GM18505 (cell line): ENCODE measurements around the gene POPDC3.

Experiments
- ATAC-seq: cut with Tn5 transposase; IDR thresholded peaks from one replicate; pipeline ENCODE4 v1.9.1; 2021; ENCODE audit not compliant: unreplicated experiment
- POLR2A ChIP-seq: IDR thresholded peaks from 4 replicates; pipeline ENCODE4 v1.6.1; 2011; ENCODE audit warnings: borderline replicate concordance; ENCODE audit not compliant: insufficient read depth, insufficient read length; ENCODE audit errors: extremely low read depth

POPDC3 gene

DNA sequence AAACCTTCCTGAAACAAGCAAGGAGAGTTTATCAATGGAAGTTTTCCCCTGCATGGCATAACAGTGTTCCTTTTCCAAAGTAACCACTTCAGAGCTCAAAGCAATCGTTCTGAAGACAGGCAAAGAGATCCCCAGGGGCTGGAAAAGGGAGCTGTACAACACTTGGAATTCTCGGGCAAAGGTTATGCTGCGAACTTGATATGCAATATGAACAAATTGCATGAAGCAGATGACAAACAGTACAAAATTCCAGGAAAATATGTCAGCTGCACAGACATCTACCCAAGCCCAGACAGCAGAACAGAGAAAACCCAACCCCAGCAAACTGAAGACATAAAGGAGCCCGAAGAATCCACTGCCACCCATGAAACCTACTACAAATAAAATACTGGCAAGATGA lies 18.4 kb downstream of the POPDC3 start:
- no peak for TF ChIP-seq POLR2A
- no peak for ATAC-seq

DNA sequence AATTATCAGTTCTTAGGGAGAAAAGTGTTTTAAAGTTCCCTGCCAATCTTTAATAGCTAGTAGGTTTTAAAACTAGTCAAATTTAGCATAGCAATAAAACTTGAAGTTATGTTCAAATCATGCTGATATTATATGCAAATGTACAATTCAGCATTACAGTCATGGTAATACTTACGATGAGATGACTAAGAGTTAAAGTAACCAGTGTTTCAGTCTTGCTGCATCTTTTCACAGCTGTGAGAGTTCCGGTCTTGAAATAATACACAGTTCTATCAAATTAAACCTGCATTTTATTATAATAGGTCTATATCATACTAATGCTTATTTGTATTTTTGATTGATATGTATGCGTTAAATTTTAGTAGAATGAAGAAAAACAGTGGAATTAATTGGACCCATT lies 26.1 kb downstream of the POPDC3 start:
- no peak for TF ChIP-seq POLR2A
- ATAC-seq: no peak

GRCh38 chr6:105152880-105153279 lies 26.9 kb downstream of the POPDC3 start:
- no peak for ATAC-seq
- TF ChIP-seq POLR2A: no peak

DNA sequence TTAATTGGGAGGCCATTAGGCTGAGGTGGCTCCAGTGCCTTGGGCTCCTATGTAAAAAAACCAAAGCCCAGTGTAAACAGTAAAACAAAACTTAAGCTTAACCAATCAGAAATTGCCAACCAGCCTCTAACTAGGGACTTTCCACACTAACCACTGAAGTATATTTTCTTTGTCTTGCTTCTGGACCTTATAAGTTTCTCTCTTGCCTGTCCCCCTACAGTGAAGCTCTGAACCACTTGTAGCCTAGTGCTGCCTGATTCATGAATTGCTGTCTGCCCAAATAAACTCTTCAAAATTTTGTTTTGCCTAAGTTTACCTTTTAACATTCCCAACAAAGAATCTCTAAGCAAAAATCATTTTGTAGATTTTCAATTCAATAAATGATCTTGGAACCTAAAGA lies 28.2 kb downstream of the POPDC3 start:
- no peak for ATAC-seq
- no peak for TF ChIP-seq POLR2A

DNA sequence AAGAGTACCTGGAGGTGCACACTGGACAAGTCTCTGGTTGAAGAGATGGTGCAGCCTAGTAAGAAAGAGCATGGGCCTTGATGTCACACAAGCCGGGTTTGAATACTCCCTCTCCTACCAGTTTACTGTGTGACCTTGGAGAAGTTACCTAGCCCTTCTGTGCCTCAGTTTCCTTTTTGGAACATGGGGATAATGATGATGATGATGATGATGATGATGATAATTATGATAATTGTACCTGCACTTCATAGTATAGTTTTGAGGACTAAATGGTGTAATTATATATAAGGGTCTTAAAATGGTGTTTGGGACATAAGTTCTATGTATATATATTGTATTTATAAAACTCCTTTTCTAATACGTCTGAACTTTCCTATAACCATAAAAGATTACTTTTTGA lies 41.7 kb downstream of the POPDC3 start:
- ATAC-seq: no peak

GRCh38 chr6:105137388-105137787 lies 42.4 kb downstream of the POPDC3 start:
- no peak for ATAC-seq
- no peak for TF ChIP-seq POLR2A

More for the DNA sequence above, 41.7 kb downstream of the POPDC3 start:
- TF ChIP-seq POLR2A: no peak

GRCh38 chr6:105136431-105137350 lies 43.1 kb downstream of the POPDC3 start:
- ATAC-seq: peak; percentile 64
- TF ChIP-seq POLR2A: no peak

DNA sequence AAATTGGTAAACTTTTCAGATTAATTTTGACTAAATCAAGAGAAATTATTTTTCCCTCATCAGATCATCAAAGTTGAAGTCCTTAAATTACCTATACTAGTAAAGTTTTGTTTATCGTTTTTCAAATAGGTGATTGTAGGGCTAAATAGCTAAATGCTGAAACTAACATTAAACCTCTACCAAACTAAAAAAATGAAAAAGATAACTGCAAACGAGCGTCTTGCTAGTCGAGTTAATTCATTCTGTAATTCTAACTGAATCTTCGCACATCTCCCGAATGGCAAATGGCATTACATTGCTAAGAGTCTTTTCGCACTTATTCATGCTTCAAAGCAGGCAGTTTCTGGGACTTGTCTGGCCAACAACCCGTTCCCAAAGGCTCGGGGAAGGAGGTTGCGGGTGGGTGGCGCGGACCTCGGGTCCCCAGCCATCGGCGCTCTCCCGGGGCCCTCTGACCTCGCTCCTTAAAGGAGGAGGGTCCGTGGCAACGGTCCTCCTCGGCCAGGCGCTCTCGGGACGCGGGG lies 43.8 kb downstream of the POPDC3 start:
- ATAC-seq: no peak
- TF ChIP-seq POLR2A: no peak

GRCh38 chr6:105135056-105135455 lies 44.8 kb downstream of the POPDC3 start:
- ATAC-seq: no peak
- no peak for TF ChIP-seq POLR2A

GRCh38 chr6:105122717-105123116 lies 57.1 kb downstream of the POPDC3 start:
- ATAC-seq: no peak
- no peak for TF ChIP-seq POLR2A

DNA sequence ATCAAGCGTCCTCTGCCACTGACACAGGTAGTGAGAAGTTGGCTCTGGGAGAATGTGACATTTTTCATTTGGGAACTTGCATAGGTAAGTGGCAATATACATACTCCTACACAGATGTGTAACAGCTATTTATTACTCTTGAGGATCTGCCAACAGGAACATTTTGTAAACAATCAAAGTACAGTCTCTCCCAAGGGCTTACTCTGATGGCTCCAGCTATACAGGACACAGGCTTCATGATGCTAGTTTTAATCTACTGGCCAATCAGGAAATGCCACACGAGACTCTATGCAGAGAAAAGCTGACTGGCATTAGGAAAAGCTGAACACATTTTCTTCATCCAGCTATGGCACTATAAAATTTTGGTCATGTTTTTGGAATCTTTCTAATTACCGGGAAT lies 57.8 kb downstream of the POPDC3 start:
- no peak for ATAC-seq
- TF ChIP-seq POLR2A: no peak

GRCh38 chr6:105120570-105120969 lies 59.2 kb downstream of the POPDC3 start:
- no peak for ATAC-seq
- no peak for TF ChIP-seq POLR2A

- TF ChIP-seq POLR2A: no peak
- no peak for ATAC-seq
Observed at GRCh38 chr6:105116150-105116549, 63.7 kb downstream of the POPDC3 start.

DNA sequence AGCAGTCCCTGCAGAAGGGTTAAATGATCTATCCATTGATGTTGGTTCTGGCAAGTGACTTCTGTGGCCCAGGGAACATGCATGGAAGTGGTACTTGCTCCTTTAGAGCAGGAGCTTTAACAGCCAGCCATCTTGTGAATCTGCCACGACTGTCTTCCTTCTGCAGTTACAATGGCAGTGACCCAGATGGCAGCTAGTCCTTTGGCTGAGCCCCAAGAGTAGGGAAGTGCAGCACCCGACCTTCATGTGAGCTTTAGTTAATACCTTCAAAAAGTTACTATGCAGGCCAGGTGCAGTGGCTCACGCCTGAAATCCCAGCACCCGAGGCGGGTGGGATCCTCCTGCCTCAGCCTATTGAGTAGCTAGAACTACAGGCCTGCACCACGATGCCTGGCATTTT lies 66.4 kb downstream of the POPDC3 start:
- no peak for TF ChIP-seq POLR2A
- no peak for ATAC-seq
